ENCODE results near the gene FAM228A.

DNA sequence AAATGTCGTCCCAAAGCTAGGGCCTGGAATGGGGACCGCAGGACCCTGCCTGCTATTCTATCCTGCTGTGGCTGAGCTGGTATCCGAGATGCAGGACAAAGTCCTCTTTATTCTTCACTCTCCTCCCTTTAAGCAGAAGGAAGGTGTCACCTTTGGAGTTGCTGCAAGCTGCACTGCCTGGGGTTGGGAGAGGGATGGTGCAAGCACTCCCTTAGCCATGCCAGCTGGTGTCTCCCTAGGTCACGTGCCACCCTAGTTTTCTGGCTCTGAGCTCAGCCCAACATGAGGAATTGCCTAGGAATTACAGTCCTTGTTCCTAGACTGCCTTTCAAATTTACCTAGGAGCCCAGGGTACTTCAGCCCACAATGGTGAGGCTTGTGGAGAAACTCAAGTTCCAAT is 21.4 kb upstream of the FAM228A start:
- TF ChIP-seq EZH2 (IDR thresholded peaks at IDR 0.05; ENCODE audit: low read depth, unreplicated experiment) (no peak), CTCF (conservative IDR thresholded peaks at IDR 0.05; ENCODE audit: low read depth in 2 of 2) (no peak)
